GM18873 (cell line): ENCODE measurements around the gene TMEM208.

ENCODE experiments used
- ATAC-seq: cut with Tn5 transposase; IDR thresholded peaks from one replicate; pipeline ENCODE4 v1.9.1; 2021; ENCODE audit warnings: mild to moderate bottlenecking, moderate library complexity, moderate number of reproducible peaks; ENCODE audit not compliant: unreplicated experiment, low FRiP score

The TMEM208 gene

GRCh38 chr16:67248401-67249177 lies 21.7 kb downstream of the TMEM208 start, which contains the start of gene SLC9A5:
TSS of gene SLC9A5 (plus strand) at chr16:67248979. CDS start at chr16:67249015, 36 bp downstream.
- no peak for ATAC-seq

GRCh38 chr16:67249178-67250044 lies 22.5 kb downstream of the TMEM208 start:
- no peak for ATAC-seq

- no peak for ATAC-seq
Observed at GRCh38 chr16:67250045-67250327, 23.1 kb downstream of the TMEM208 start.

- ATAC-seq, result no peak
Observed at GRCh38 chr16:67252609-67253497, 25.9 kb downstream of the TMEM208 start.

GRCh38 chr16:67254801-67255552 lies 28.0 kb downstream of the TMEM208 start:
- ATAC-seq, result no peak

GRCh38 chr16:67255553-67256221 lies 28.8 kb downstream of the TMEM208 start:
- no peak for ATAC-seq

GRCh38 chr16:67256701-67257230 lies 29.8 kb downstream of the TMEM208 start:
- no peak for ATAC-seq

- no peak for ATAC-seq
Observed at GRCh38 chr16:67257486-67258160, 30.7 kb downstream of the TMEM208 start.

- ATAC-seq, result no peak
Observed at GRCh38 chr16:67258161-67258835, 31.4 kb downstream of the TMEM208 start.

GRCh38 chr16:67259705-67260104 lies 32.8 kb downstream of the TMEM208 start:
- ATAC-seq, result no peak

GRCh38 chr16:67260426-67261063 lies 33.6 kb downstream of the TMEM208 start:
- ATAC-seq, result no peak

- ATAC-seq, result no peak
Observed at GRCh38 chr16:67263201-67263600, 36.3 kb downstream of the TMEM208 start.

- no peak for ATAC-seq
Observed at GRCh38 chr16:67264277-67264676, 37.3 kb downstream of the TMEM208 start.

- no peak for ATAC-seq
Observed at GRCh38 chr16:67264866-67265265, 37.9 kb downstream of the TMEM208 start.

GRCh38 chr16:67265834-67266233 lies 38.9 kb downstream of the TMEM208 start:
- no peak for ATAC-seq

GRCh38 chr16:67268136-67268579 lies 41.2 kb downstream of the TMEM208 start:
- no peak for ATAC-seq

GRCh38 chr16:67269766-67270165 lies 42.8 kb downstream of the TMEM208 start:
- no peak for ATAC-seq

- no peak for ATAC-seq
Observed at GRCh38 chr16:67270931-67271338, 44.0 kb downstream of the TMEM208 start.
